Frontal cortex (tissue), 4 donors: ENCODE data around the gene CAVIN4. TPM values are rescaled to one million over a fixed set of nuclear protein-coding genes. Genes with fewer than 3 reads are reported as not detected.

ENCODE experiments used
- DNase-seq, 2 donors: peaks; one replicate each; pipeline ENCODE4 v3.0.0; 2012; ENCODE audit warnings: low spot score in 2 of 2
- FAIRE-seq: peaks from 2 replicates; lab custom pipeline; 2012; peaks lifted over from hg19 to GRCh38; lab: Jason Lieb, UNC
- total RNA-seq: library from RNA; depleted of rRNA; stranded (reverse); fragments of >200 nt; gene quantifications from one replicate; pipeline ENCODE4 v1.2.3, GENCODE V29; 2014
- donor health status: control.
- donor health status: control.
- donor health status: control.

CAVIN4 gene
- total RNA-seq, 1 donor from 2014 or later = 14.7 TPM

DNA sequence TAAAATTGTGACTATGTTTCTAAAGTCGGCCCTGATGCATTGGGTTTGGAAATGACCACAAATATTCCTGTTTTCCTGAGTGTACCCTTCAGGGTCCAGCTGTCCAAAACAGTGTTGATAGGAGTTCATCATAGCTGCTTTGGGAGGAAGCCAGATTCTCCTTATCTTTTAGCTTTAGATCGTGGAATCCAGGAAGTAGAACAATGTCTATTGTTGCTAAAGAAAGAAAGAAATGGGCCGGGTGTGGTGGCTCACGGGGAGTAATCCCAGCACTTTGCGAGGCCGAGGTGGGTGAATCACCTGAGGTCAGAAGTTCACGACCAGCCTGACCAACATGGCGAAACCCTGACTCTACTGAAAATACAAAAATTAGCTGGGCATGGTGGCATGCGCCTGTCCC, 9.5 kb downstream of the CAVIN4 start:
- DNase-seq (no peak), FAIRE-seq (no peak)

GRCh38 chr9:100589582-100589981, 11.7 kb downstream of the CAVIN4 start:
- no peak for DNase-seq
- FAIRE-seq = no peak

GRCh38 chr9:100590481-100590880, 12.6 kb downstream of the CAVIN4 start:
- no peak for DNase-seq
- FAIRE-seq = no peak

DNA sequence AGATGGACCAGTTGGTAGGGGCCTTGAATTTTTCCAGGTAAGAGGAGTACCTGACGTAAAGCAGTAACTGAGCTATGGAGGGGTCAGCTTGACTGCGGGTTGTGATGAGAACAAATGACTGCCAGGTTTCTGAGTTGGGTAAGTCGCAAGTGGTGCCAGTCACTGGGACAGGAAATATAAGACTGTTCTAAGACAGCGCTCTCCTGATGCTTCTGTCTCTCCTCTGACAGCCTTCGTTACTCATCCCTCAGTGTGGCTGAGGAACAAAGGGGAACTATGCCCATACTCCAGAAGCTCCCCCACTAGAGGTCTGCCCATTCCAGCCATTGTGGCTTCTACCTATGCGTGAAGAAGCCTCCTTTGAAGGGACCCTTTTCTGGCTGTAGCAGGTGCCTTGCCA, 13.3 kb downstream of the CAVIN4 start:
- FAIRE-seq (no peak), DNase-seq (no peak)

DNA sequence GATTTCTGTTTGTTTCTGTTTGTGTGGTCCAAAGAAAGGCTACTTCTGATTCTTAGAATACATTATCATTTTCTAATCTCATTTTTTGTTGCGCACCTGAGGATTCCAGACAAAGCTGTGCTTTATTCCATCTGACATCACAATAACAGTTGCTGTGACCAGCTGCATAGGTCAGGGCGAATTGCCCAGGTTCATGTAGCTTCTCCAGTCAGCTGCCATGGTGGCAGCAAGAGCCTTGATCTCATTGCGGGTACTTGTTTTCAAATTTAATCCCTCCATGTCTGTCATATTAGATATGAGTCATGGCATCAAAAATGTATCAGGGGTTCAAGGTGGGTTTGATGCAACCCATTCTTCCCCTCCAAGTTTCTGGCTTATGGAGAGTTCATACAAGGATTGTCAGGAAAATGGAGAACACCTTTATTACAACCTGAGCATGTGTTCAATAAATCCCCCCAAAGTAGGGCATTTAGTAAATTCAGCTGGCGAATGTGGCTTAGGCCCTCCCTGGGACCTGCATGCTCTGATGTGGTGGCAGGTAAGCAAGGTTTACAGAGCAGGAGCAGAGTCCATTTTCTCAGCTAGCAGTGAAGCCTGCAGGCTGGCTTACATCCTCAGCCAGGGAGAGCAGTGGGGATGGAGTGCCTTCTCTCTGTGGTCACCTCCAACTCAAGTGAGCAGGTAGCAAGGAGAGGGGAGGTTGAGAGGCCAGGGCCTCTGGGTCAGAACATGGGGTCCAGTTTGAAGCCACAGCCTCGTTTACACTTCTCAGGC, 13.9 kb downstream of the CAVIN4 start:
- FAIRE-seq (no peak), DNase-seq (no peak)

DNA sequence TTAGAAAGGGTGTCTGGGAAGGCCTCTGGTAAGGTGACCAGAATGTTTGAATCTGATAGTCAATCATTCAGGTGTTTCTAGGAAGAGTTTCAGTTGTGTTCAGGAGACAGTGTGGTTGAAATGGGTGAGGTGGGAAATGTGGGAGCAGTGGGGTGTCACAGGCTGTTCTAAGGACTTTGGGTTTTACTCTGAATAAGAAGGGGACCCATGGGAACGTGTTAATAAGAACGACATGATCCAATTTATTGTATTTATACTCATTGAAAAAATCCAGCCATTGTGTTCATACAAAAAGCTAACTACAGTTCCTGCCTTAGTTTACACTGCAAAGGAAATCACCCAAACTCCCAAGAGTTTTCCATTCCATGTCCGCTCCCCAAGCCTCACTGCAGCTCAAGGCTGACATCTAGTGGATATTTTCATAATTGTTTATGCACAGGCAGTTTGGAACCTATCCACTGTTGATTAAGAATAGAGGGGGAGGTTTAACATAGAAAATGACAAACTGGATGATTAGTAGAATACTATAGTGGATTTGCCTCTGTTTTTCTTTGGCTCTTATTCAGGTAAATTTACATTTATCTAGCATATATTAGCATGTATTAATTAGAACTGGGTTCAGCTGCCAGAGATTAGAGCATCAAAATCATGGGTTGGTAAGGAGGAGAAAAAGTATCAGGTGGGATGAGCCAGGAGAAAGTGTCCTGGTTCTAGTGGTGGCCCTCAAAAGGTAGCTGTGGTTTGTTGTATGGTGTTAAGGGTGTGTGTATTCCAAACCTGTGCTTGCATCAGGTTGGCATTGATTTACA, 17.7 kb downstream of the CAVIN4 start:
- FAIRE-seq = peak; percentile 97
- peak; percentile 34 to 40 for DNase-seq

GRCh38 chr9:100597236-100597635, 19.4 kb downstream of the CAVIN4 start:
- no peak for DNase-seq
- FAIRE-seq = no peak

GRCh38 chr9:100598641-100599145, 20.8 kb downstream of the CAVIN4 start:
- no peak for FAIRE-seq

DNA sequence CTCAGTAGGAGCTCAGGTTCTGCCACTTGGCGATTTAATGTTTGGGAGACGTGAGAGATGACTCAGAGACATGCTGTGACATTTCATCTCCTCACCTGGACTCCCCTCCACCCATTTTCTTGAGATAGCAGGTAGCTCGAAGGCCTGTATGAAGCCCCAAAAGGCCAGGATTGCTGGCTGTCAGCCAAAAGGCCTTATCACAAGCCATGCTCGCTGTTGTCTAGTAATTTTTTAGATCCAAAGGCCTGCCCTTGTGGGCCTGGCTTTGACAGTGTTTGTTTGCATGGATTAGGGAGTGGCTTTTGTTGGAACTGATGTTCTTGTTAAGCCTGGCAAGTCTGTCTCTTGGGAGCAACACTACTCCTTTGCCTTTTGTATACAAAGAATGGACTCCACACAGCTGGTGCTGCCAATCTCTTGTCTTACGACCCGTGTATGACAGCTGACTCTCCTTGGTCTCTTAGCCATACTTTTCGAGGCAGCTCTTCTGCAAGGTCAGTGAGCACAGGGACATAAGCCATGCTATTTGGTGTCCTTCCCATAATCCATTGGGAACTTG, 22.7 kb downstream of the CAVIN4 start:
- FAIRE-seq = no peak
- DNase-seq = no peak

More at GRCh38 chr9:100598641-100599145, 20.8 kb downstream of the CAVIN4 start:
- DNase-seq = peak; percentile 26 to 59

- DNase-seq (no peak), FAIRE-seq (no peak)
Observed at GRCh38 chr9:100601216-100601615, 23.3 kb downstream of the CAVIN4 start.

DNA sequence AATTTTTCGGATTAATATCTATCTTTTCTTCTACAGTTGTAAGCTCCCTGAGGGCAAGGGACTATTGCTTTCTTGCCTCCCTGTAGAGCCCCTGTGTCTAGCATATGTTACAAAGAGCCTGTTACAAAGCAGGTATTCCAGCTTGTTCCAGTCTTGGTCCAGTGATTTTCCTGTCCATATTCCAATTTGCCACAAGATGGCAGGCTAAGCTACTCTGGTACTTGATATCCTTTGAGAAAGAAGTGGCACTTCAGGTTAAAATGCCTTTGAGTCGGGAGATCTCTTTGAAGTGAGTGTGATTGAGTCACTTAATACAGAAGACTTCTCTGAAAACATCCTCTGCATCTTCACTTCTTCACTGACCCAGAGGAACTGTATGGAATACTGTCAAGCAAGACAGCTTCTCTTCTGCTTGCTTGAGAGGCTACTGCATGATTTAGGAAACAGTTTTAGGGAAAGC, 24.5 kb downstream of the CAVIN4 start:
- FAIRE-seq (no peak), DNase-seq (peak; percentile 20 to 33)

DNA sequence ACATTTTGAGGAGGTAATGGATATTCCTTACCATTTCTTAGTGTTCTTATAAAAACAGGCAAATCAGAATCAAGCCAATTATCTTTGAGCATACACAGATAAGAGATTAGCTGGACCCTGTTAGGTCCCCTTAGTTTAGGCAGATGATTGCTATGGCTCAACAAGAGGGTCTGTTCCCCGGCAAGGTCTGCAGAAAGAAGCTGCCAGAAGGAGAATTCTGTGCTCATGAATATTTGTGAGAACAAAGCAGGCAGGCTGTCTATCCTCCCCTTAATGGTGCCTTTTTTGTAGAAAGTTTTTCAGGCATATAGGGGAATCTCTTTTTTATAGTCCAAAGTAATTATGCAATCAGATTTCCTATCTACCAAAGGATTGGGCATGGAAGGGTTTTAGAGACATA, 27.5 kb downstream of the CAVIN4 start:
- FAIRE-seq (no peak), DNase-seq (no peak)

- FAIRE-seq (no peak), DNase-seq (no peak)
Observed at GRCh38 chr9:100619194-100619593, 41.3 kb downstream of the CAVIN4 start.

GRCh38 chr9:100619665-100620064, 41.8 kb downstream of the CAVIN4 start:
- FAIRE-seq = no peak
- DNase-seq = no peak

GRCh38 chr9:100623969-100624368, 46.1 kb downstream of the CAVIN4 start:
- FAIRE-seq (no peak), DNase-seq (no peak)

DNA sequence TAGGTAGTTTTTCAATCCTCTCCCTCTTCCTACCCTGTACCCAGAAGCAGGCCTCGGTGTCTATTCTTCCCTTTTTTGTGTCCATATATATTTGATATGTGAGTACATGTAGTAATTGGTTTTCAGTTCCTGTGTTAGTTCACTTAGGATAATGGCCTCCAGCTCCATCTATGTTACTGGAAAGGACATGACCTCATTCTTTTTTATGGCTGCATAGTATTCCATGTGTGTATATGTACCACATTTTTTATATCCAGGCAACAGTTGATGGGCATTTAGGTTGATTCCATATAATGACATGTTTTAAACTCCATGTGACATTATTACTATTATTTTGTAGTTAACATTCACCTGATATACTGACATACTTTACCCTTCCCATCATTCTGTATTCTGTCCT, 49.1 kb downstream of the CAVIN4 start:
- no peak for FAIRE-seq
- DNase-seq = no peak

DNA sequence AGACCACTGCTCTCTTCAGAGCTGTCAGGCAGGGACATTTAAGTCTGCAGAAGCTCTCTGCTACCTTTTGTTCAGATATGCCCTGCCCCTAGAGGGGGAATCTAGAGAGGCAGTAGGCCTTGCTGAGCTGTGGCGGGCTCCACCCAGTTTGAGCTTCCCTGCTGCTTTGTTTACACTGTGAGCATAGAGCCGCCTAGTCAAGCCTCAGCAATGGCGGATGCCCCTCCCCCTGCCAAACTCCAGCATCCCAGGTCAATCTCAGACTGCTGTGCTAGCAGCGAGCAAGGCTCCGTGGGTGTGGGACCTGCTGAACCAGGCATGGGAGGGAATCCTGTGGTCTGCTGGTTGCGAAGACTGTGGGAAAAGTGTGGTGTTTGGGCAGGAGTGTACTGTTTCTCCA, 59.9 kb downstream of the CAVIN4 start:
- DNase-seq (no peak), FAIRE-seq (no peak)
